ENCODE results near the gene RPAP2.
"Not testable (repeated sequence)": the region's sequence is repeated elsewhere in the genome, so short reads cannot be mapped to it uniquely, and the experiment has no call there.

The RPAP2 gene

DNA sequence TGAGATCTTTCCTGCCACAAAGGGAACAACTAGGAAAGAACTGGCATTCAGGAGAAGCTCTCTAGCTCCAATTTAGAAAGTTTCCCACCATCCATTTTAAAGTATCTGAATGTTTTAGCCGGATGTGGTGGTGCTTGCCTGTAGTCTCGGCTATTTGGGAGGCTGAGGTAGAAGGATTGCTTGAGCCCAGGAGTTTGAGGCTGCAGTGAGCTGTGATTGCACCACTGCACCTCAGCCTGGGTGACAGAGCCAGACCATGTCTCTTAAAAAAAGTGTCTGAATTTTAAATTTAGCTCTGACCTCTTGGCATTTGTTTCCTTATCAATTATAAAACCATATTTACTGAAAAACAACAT lies 67.2 kb downstream of the RPAP2 start:
- no peaks in the 10 kb centered on the region for H3K4me1 ChIP-seq (ENCODE audit: control insufficient read depth in 1 of 2, insufficient read depth in 1 of 2, low read depth in 1 of 2, low read length in 1 of 2)
- H3K9me3 ChIP-seq = no peaks in the 10 kb centered on the region
- no peak overlapping the region for H3K4me3 ChIP-seq (ENCODE audit: low read depth in 1 of 2, low read length in 1 of 2)
- H3K36me3 ChIP-seq = no peaks in the 10 kb centered on the region
- TF ChIP-seq, protein P1, sequence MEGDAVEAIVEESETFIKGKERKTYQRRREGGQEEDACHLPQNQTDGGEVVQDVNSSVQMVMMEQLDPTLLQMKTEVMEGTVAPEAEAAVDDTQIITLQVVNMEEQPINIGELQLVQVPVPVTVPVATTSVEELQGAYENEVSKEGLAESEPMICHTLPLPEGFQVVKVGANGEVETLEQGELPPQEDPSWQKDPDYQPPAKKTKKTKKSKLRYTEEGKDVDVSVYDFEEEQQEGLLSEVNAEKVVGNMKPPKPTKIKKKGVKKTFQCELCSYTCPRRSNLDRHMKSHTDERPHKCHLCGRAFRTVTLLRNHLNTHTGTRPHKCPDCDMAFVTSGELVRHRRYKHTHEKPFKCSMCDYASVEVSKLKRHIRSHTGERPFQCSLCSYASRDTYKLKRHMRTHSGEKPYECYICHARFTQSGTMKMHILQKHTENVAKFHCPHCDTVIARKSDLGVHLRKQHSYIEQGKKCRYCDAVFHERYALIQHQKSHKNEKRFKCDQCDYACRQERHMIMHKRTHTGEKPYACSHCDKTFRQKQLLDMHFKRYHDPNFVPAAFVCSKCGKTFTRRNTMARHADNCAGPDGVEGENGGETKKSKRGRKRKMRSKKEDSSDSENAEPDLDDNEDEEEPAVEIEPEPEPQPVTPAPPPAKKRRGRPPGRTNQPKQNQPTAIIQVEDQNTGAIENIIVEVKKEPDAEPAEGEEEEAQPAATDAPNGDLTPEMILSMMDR (IDR thresholded peaks at IDR 0.05) = no peak
- H3K27ac ChIP-seq = no peak overlapping the region
- no peaks in the 10 kb centered on the region for H3K27me3 ChIP-seq

GRCh38 chr1:92367496-92367895 lies 68.6 kb downstream of the RPAP2 start:
- Histone ChIP-seq H3K4me3 (ENCODE audit: low read depth in 1 of 2, low read length in 1 of 2) (no peak overlapping the region), H3K27ac (no peak overlapping the region), H3K9me3 (no peaks in the 10 kb centered on the region), H3K4me1 (ENCODE audit: control insufficient read depth in 1 of 2, insufficient read depth in 1 of 2, low read depth in 1 of 2, low read length in 1 of 2) (no peaks in the 10 kb centered on the region), H3K27me3 (no peaks in the 10 kb centered on the region), H3K36me3 (no peaks in the 10 kb centered on the region)
- TF ChIP-seq, protein P1 (IDR thresholded peaks at IDR 0.05) = no peak

- H3K27ac ChIP-seq = no peak overlapping the region
- no peaks in the 10 kb centered on the region for H3K4me1 ChIP-seq (ENCODE audit: control insufficient read depth in 1 of 2, insufficient read depth in 1 of 2, low read depth in 1 of 2, low read length in 1 of 2)
- H3K9me3 ChIP-seq = no peaks in the 10 kb centered on the region
- H3K27me3 ChIP-seq = no peaks in the 10 kb centered on the region
- TF ChIP-seq, protein P1 (IDR thresholded peaks at IDR 0.05) = no peak
- H3K4me3 ChIP-seq (ENCODE audit: low read depth in 1 of 2, low read length in 1 of 2) = no peak overlapping the region
- H3K36me3 ChIP-seq = no peaks in the 10 kb centered on the region
Measured at GRCh38 chr1:92372164-92372563, 73.3 kb downstream of the RPAP2 start.

- H3K27me3 ChIP-seq = no peaks in the 10 kb centered on the region
- no peaks in the 10 kb centered on the region for H3K9me3 ChIP-seq
- TF ChIP-seq, protein P1 (IDR thresholded peaks at IDR 0.05) = no peak
- no peaks in the 10 kb centered on the region for H3K36me3 ChIP-seq
- H3K27ac ChIP-seq = no peak overlapping the region
- no peak overlapping the region for H3K4me3 ChIP-seq (ENCODE audit: low read depth in 1 of 2, low read length in 1 of 2)
- H3K4me1 ChIP-seq (ENCODE audit: control insufficient read depth in 1 of 2, insufficient read depth in 1 of 2, low read depth in 1 of 2, low read length in 1 of 2) = no peaks in the 10 kb centered on the region
Measured at GRCh38 chr1:92374223-92374622, 75.4 kb downstream of the RPAP2 start.

DNA sequence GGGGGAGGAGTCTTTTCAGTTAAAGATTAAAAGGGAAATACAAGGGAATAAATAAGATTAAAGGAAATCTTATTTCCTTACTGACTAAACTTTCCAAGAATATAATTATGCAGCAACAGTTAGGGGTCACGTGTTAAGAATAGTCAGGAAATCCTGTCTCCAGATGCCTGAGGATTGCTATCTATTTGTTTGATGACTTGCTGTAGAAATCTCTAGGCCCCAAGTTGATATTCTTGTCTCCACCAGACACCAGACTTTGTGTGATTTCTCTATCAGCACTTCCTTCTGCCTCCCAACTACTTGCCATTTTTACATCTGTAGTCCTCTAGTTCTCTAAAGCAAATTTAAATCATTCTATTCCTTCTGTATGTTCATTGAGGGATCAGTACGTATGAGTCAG lies 77.5 kb downstream of the RPAP2 start:
- TF ChIP-seq, protein P1 (IDR thresholded peaks at IDR 0.05) = no peak

GRCh38 chr1:92377991-92378390 lies 79.1 kb downstream of the RPAP2 start:
- not testable (repeated sequence) for H3K4me3 ChIP-seq (ENCODE audit: low read depth in 1 of 2, low read length in 1 of 2); H3K27me3 ChIP-seq; H3K4me1 ChIP-seq (ENCODE audit: control insufficient read depth in 1 of 2, insufficient read depth in 1 of 2, low read depth in 1 of 2, low read length in 1 of 2); H3K27ac ChIP-seq; H3K36me3 ChIP-seq; H3K9me3 ChIP-seq

More for the DNA sequence above, 77.5 kb downstream of the RPAP2 start:
- H3K27me3 ChIP-seq = no peaks in the 10 kb centered on the region
- no peak overlapping the region for H3K27ac ChIP-seq
- peaks cover 0 to 6% of the 10 kb centered on the region in 2 experiments for H3K4me1 ChIP-seq (ENCODE audit: control insufficient read depth in 1 of 2, insufficient read depth in 1 of 2, low read depth in 1 of 2, low read length in 1 of 2)
- no peaks in the 10 kb centered on the region for H3K9me3 ChIP-seq
- H3K4me3 ChIP-seq (ENCODE audit: low read depth in 1 of 2, low read length in 1 of 2) = no peak overlapping the region
- H3K36me3 ChIP-seq = no peaks in the 10 kb centered on the region
